ENCODE measurements around the gene CHRND. TPM values are rescaled to one million over a fixed set of nuclear protein-coding genes. Genes with fewer than 3 reads are reported as not detected.
A peak's percentile ranks its signal among the peaks of the same experiment; 100 is the strongest.
"Not testable (repeated sequence)": the region's sequence is repeated elsewhere in the genome, so short reads cannot be mapped to it uniquely, and the experiment has no call there.

CHRND gene
- total RNA-seq, 1 experiment from 2014 or later: not detected

DNA sequence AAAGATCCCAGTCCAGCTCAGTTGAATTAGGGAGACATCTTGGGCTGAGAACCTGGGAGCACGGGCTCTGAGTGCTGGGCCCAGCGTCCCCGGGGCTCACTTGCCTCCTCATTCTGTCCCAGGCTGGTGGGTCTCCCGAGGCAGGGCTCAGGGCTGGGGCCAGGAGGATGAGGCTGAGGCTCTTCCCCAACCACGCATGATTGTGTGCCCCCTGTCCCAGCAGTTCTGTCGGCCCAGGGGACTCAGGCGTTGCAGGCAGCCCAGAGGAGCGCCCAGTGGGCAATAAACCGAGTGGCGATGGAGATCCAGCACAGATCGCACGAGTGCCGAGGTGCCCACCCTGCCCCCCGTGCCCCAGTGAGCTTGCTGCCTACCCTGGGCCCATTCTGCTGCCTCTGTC lies 4.9 kb upstream of the CHRND start:
- in situ Hi-C loops (cut with HindIII; ENCODE audit: low pct_unique_long_range_greater_than_20kb, low sequenced_read_pairs): no loop called here
- DNase-seq (ENCODE audit: low read depth): no peak

DNA sequence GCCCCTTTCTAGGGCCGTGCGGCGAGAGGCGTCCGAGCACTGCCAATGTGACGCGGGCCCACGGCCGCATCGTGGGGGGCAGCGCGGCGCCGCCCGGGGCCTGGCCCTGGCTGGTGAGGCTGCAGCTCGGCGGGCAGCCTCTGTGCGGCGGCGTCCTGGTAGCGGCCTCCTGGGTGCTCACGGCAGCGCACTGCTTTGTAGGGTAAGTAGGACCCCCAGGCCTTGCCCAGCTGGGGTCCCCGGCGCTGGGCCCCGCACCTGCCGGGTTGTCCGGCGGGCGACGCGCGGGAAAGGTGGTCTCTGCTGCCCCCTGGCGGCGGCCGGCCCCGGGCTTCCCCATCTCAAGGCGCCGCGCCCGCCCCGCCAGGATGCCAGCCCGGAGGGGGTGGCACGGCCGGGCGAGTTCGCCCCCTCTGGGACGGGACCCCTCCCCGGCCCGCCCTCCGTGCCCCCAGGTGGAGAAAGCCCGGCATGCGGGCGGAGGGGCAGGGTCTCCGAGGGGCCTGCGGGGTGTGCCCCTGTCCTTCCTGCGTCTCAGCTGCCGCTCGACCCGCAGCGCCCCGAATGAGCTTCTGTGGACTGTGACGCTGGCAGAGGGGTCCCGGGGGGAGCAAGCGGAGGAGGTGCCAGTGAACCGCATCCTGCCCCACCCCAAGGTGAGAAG lies 3.9 kb upstream of the CHRND start:
- in situ Hi-C loops (cut with HindIII; ENCODE audit: low pct_unique_long_range_greater_than_20kb, low sequenced_read_pairs): no loop called here
- DNase-seq (ENCODE audit: low read depth): peak; percentile 15

DNA sequence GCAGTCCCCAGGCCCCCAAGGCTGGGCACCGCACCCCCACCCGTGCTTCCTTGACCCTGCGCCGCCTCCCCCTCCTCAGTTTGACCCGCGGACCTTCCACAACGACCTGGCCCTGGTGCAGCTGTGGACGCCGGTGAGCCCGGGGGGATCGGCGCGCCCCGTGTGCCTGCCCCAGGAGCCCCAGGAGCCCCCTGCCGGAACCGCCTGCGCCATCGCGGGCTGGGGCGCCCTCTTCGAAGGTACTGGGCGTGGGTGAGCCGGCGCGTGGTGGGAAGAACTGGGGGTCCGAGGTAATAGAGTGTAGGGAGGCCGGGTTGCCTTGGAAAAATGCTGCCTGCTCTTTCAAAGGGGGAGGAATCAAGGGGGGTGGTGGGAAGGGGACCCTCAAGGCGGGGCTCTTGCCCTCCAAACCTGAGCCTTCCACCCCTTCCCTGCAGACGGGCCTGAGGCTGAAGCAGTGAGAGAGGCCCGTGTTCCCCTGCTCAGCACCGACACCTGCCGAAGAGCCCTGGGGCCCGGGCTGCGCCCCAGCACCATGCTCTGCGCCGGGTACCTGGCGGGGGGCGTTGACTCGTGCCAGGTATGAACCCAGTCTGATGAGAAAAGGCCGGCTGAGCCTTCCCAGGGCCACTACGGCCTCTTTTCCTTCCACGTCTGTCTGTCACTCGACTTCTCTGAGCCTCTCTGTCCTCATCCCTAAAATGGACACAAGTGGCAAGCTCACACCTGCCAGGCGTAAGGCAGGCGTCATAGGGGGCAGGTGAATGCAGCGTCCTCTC lies 3.1 kb upstream of the CHRND start:
- DNase-seq (ENCODE audit: low read depth): no peak
- in situ Hi-C loops (cut with HindIII; ENCODE audit: low pct_unique_long_range_greater_than_20kb, low sequenced_read_pairs): no loop called here

DNA sequence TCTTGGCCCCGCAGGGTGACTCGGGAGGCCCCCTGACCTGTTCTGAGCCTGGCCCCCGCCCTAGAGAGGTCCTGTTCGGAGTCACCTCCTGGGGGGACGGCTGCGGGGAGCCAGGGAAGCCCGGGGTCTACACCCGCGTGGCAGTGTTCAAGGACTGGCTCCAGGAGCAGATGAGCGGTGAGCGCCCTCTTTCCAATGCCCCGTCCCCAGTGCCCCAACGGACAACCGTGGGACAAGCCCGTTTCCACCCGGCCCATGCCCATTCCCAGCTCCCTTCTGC lies 2.6 kb upstream of the CHRND start:
- in situ Hi-C loops (cut with HindIII; ENCODE audit: low pct_unique_long_range_greater_than_20kb, low sequenced_read_pairs): no loop called here
- DNase-seq (ENCODE audit: low read depth): no peak

DNA sequence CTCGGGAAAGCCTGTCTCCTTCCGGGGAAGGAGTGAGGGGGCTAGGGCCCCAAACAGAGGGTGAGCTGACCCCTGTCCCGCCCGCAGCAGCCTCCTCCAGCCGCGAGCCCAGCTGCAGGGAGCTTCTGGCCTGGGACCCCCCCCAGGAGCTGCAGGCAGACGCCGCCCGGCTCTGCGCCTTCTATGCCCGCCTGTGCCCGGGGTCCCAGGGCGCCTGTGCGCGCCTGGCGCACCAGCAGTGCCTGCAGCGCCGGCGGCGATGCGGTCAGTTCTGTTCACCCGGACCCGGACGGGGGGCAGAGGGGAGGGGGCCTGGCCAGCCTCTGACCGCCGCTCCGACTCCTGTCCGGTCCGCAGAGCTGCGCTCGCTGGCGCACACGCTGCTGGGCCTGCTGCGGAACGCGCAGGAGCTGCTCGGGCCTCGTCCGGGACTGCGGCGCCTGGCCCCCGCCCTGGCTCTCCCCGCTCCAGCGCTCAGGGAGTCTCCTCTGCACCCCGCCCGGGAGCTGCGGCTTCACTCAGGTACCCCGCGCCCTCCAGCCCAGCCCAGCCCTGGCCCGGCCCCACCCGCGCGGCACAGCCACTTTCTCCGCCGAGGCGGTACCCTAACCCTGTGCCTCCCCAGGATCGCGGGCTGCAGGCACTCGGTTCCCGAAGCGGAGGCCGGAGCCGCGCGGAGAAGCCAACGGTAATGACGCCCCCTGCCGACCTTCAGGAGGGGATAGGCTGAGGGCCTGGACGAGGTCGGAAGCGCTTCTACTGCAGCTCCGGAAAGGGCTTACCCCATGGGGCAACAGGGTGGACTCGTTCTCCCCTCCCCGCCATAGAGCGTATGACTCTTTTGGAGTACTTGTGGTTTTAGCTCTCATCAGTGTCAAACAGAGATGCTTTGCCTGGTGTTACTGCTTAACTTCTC lies 2.0 kb upstream of the CHRND start:
- peak; percentile 14 for DNase-seq (ENCODE audit: low read depth)
- in situ Hi-C loops (cut with HindIII; ENCODE audit: low pct_unique_long_range_greater_than_20kb, low sequenced_read_pairs): no loop called here

DNA sequence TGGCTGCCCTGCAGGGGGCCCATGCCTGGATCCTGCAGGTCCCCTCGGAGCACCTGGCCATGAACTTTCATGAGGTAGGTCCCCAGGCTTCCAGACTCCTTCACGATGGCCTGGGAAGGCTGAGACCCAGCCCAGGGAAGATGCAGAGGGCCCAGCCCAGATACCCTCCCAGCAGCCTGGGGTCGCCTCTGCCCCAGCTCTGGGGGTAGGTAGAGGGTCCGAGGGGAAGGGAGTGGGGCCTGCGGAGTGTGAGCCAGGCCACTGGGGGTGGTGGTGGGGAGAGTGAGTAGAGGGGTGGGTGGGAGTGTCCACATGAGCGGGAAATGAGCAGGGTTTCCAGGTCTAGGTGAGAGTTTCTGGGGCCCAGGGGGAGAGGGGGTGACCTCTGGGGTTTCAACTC lies 1.2 kb upstream of the CHRND start:
- in situ Hi-C loops (cut with HindIII; ENCODE audit: low pct_unique_long_range_greater_than_20kb, low sequenced_read_pairs): no loop called here
- no peak for DNase-seq (ENCODE audit: low read depth)

DNA sequence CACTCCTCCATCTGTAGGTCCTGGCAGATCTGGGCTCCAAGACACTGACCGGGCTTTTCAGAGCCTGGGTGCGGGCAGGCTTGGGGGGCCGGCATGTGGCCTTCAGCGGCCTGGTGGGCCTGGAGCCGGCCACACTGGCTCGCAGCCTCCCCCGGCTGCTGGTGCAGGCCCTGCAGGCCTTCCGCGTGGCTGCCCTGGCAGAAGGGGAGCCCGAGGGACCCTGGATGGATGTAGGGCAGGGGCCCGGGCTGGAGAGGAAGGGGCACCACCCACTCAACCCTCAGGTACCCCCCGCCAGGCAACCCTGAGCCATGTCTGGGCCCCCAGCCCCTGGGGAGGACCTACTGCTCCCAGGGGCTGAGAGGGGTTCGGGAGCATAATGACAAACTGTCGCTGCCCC lies 761 bp upstream of the CHRND start:
- no peak for DNase-seq (ENCODE audit: low read depth)
- in situ Hi-C loops (cut with HindIII; ENCODE audit: low pct_unique_long_range_greater_than_20kb, low sequenced_read_pairs): no loop called here

DNA sequence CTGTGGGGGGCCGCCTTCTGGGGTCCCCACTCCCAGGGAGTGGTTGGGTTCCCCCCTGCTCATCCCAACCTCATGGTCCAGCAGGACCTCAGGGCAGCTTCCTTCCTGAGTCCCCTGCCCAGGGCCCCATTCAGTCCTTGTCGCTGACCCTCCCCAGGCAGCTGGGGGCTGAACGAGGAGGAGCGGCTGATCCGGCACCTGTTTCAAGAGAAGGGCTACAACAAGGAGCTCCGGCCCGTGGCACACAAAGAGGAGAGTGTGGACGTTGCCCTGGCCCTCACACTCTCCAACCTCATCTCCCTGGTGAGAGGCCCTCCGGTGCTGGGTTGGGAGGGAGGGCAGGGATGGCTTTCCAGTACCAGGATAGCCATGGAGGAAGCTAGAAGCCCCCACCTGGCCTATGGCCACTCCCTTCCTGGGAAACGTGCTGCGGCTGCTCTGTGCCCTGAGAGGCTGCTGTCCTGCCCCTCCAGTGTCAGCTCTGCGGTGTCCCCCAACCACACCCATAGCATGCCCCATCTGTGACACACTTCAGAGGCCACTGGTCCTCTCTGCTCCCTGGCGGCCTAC lies 497 bp downstream of the CHRND start:
- in situ Hi-C loops (cut with HindIII; ENCODE audit: low pct_unique_long_range_greater_than_20kb, low sequenced_read_pairs): no loop called here
- no peak for DNase-seq (ENCODE audit: low read depth)

DNA sequence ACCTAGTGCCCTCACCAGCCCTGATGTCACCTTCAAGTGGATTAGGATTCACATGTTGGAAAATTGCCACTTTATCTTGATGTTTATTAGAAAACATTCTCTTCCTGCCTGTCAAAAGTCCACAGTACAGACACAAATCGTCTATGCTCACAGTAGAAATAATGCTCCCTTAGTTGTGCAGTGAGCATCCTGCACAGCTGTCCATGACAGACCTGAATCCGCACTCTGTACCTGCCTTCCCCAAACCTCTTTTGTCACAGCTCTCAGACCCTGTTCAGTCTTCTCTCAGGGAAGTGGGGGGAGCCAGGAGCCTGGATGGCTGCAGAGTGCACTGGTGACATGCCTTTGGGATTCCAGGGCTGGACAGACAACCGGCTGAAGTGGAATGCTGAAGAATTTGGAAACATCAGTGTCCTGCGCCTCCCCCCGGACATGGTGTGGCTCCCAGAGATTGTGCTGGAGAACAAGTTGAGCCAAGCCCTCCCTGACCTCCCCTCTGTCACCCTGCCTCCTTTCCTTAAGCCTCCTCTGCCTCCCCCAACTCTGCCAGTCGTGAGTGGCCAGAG lies 2.0 kb downstream of the CHRND start:
- in situ Hi-C loops (cut with HindIII; ENCODE audit: low pct_unique_long_range_greater_than_20kb, low sequenced_read_pairs): no loop called here
- DNase-seq (ENCODE audit: low read depth): no peak

DNA sequence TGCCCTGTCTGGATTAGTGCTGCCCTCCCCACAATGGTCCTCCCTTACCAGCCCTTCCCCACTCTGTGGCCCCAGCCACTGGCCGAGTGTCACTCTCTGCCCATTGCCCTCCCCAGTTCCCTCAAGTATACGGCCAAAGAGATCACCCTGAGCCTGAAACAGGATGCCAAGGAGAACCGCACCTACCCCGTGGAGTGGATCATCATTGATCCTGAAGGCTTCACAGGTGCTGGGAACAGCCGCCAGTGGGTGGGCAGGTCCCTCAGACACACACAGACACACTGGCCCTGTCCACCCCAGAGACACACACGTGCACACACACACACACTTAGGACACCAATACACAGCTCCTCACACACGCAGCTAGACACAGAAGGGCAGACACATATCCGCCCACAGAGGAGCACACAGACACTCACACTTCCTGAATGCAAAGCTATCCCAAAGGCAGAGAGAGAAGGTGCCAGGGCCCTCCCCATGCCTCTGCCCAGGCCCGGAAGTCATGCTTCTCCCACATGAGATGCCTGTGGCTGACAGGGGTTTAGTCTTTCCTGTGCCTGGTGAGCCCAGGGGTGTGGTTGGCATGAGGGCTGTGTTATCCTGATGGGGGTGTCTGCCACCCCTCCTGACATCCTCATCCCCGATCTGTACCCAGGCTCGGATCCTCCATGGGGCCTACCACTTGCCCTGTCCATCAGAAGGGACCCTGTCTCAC lies 2.9 kb downstream of the CHRND start:
- in situ Hi-C loops (cut with HindIII; ENCODE audit: low pct_unique_long_range_greater_than_20kb, low sequenced_read_pairs): no loop called here
- DNase-seq (ENCODE audit: low read depth): no peak

DNA sequence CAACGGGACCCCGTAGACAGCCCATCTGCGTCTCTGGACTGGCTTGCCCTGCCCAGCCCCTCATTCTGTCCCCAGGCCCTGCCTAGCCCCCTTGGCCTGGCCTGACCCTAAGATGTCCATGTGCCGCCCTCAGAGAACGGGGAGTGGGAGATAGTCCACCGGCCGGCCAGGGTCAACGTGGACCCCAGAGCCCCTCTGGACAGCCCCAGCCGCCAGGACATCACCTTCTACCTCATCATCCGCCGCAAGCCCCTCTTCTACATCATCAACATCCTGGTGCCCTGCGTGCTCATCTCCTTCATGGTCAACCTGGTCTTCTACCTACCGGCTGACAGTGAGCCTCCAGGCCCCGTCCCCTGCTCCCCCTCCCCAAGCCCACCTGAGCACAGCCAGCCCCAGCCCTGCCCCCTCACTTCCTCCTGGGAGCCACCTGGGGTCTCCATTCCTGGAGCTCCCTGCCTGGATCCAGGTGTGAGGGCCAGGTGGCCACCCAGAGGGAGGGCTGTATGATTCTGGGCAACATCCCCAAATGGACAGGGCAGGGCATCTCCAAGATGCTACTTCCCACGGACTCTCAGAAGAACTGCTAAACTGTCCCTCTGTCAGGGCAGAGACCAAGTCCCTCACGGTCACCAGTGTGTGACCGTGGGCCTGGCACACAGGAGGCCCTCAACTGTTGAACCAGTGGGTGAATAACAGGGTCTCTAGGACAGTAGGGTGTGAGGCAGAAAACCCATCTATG lies 4.0 kb downstream of the CHRND start:
- no peak for DNase-seq (ENCODE audit: low read depth)
- in situ Hi-C loops (cut with HindIII; ENCODE audit: low pct_unique_long_range_greater_than_20kb, low sequenced_read_pairs): no loop called here

DNA sequence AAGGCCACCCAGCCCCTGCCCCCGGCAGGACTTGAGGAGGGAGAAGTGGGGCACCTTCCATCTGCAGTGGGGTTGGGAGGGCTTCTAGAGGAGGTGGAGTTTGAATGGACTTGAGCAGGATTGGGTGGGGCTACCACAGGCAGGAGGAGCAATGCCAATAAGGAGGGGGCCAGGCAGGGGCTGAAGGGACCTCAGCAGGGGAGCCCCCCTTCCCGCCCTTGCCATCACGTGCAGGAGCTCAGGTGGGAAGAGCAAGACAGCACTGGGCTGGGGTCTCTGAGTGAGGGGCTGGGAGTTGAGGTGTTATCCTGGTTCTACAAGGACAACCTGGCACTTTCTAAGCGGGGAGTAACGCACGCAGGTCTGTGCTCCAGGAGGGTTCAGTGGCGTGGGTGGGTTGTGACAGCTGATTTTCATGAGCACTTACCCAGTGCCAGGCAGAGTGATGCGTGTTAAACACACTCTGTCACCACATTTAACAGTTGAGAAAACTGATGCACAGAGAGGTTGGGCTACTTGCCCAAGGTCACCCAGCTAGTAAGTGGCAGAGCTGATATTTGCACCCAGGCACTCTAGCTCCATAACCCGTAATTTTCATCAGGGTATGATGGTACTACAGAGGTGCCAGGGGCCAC lies 4.8 kb downstream of the CHRND start:
- in situ Hi-C loops (cut with HindIII; ENCODE audit: low pct_unique_long_range_greater_than_20kb, low sequenced_read_pairs): no loop called here

DNA sequence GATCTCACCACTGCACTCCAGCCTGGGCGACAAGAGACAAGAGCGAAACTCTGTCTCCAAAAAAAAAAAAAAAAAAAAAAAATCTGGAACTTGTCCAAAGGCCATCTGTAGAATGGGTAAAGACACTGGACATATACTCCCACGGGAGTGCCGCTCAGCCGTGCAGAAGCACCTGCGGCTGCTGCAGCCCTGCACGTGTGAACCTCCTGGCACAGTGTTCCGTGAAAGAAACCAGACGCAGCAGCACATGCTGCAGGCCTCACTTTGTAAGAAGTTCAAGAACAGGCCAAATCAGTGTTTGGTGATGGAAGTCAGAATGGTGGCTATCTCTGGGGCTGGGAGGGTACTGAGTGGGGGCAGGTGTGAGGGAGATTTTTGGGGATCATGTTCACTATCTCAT lies 6.5 kb downstream of the CHRND start:
- DNase-seq (ENCODE audit: low read depth): no peak

More for the DNA sequence above, 4.8 kb downstream of the CHRND start:
- no peak for DNase-seq (ENCODE audit: low read depth)

DNA sequence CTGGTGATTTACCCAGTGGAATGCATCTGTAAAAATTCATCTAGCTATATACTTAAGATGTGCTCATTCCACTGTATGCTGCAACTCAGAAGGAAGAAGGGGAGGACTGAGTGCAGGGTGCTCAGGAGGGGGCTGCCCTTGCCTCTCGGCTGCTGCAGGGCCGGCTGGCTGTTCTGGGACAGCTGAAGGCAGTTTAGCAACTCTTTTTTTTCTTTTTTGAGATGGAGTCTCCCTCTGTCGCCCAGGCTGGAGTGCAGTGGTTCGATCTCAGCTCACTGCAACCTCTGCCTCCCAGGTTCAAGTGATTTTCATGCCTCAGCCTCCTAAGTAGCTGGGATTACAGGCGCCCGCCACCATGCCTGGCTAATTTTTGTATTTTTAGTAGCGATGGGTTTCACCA lies 6.9 kb downstream of the CHRND start:
- DNase-seq (ENCODE audit: low read depth); in situ Hi-C loops (cut with HindIII; ENCODE audit: low pct_unique_long_range_greater_than_20kb, low sequenced_read_pairs): not testable (repeated sequence)

More for the DNA sequence above, 6.5 kb downstream of the CHRND start:
- in situ Hi-C loops (cut with HindIII; ENCODE audit: low pct_unique_long_range_greater_than_20kb, low sequenced_read_pairs): no loop called here

DNA sequence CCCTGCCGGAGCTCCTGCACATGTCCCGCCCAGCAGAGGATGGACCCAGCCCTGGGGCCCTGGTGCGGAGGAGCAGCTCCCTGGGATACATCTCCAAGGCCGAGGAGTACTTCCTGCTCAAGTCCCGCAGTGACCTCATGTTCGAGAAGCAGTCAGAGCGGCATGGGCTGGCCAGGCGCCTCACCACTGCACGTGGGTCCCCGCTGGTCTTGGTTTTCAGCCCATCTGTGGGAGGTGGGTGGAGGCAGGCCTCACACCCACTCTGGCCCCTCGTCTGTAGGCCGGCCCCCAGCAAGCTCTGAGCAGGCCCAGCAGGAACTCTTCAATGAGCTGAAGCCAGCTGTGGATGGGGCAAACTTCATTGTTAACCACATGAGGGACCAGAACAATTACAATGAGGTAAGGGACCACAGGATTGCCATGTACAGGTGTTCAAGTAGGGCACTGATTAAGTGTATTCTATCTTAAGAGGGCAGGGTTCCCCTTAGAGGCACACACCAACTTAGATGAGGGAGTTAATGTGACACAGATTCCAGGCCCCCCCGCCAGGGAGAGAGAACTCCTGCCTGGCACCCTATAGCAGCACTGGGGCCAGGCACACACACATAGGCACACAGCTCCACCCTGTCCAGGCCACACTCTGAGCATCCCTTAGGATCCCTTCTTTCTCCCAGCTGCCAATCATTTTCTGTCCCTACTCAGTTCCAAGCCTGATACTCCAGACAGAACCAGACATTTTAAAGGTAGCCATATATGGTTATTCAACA lies 8.2 kb downstream of the CHRND start:
- in situ Hi-C loops (cut with HindIII; ENCODE audit: low pct_unique_long_range_greater_than_20kb, low sequenced_read_pairs): no loop called here
- no peak for DNase-seq (ENCODE audit: low read depth)

DNA sequence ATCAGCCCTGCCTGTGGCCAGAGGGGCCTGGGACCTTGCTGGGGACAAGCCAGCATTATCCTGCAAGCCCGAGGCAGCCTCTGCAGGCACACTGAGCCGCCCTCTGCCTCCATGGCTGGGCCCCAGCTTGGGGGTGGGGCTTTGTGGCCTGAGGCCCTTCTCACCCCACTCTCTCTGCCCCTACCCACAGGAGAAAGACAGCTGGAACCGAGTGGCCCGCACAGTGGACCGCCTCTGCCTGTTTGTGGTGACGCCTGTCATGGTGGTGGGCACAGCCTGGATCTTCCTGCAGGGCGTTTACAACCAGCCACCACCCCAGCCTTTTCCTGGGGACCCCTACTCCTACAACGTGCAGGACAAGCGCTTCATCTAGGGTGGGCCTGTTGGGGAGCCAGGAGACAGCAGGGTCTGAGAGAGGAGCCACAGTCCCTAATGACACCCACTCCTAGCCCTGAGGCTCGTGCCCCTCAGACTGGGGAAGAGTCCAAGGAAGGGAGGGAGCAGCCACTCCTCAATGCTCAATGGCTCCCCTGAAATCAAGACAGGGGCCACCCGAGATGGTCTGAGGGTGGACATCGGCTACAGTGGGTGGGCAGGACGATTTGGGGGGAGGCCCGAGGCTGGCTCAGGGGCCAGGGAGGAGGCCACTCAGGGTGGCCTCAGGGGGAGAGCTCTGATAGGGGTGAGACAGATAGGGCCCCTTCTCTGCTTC lies 9.1 kb downstream of the CHRND start:
- no peak for DNase-seq (ENCODE audit: low read depth)
- in situ Hi-C loops (cut with HindIII; ENCODE audit: low pct_unique_long_range_greater_than_20kb, low sequenced_read_pairs): no loop called here

Measured in Caki2 (cell line).